HG03378 (cell line): ENCODE data around the gene MICA.
"Not testable (repeated sequence)": the region's sequence is repeated elsewhere in the genome, so short reads cannot be mapped to it uniquely, and the experiment has no call there.

Experiments used
- ATAC-seq: cut with Tn5 transposase; IDR thresholded peaks from one replicate; pipeline ENCODE4 v1.9.1; 2021; ENCODE audit warnings: mild to moderate bottlenecking, moderate library complexity; ENCODE audit not compliant: unreplicated experiment

The MICA gene

DNA sequence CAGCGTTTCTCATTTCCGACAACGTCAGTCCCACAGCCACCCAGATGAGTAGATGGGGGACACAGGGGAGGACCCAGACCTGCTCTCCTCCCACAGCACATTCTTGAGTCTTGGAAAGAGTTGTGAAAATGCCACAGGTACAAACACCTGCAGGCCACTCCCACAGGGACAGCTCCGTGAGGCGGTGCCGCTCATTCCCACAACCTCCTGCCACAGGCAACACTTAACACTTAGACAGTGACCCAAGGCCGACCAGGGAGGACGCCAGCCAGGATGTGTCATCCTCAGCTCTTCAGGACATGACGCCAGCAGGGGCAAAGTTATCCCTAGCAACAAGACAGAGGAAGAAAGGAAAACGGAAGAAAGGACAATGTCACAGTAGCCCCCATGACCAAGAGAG lies 23.5 kb upstream of the MICA start:
- ATAC-seq = no peak

DNA sequence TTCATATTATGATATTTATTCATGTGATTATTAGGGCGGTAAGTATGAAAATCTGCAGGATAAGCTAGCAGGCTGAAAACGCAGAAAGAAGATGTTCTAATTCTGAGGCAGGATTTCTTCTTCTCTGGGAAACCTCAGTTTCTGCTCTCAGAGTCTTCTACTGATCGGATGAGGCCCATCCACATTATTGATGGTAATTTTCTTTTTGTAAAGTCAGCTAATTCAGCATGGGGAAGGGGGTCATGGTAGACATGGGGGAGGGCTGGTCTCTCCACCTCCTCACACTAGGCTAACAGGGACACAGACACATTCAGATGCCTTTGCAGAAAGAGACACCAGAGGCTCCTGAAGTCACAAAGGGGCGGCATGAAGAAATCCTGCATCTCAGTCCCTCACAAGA lies 21.7 kb upstream of the MICA start:
- no peak for ATAC-seq

GRCh38 chr6:31383149-31383548 lies 20.2 kb upstream of the MICA start:
- ATAC-seq = no peak

GRCh38 chr6:31385041-31385440 lies 18.4 kb upstream of the MICA start:
- ATAC-seq = no peak

- ATAC-seq = no peak
Observed at GRCh38 chr6:31386099-31386498, 17.3 kb upstream of the MICA start.

DNA sequence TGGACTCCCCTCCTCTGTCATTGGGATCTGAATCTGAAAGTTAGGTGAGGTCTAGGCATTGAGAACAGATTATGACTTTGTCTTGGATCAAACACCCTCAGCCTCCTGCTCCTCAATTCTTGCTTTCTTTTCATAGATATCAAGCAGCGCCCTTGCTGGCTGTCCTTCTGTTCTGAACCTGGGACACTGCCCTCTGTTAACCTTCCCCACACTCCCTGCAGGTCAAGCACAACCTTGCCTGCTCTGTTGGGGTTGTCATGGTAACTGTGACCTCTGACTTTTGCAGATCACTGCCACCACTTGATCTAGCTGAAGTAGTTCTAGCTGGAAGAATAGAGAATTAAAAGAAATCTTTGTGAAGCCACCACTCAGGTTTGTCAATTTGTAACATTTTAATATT lies 16.4 kb upstream of the MICA start:
- ATAC-seq = no peak

- ATAC-seq = not testable (repeated sequence)
Observed at GRCh38 chr6:31388916-31389801, 14.2 kb upstream of the MICA start.

- ATAC-seq = not testable (repeated sequence)
Observed at GRCh38 chr6:31389802-31390132, 13.6 kb upstream of the MICA start.

- ATAC-seq = no peak
Observed at GRCh38 chr6:31393932-31394331, 9.5 kb upstream of the MICA start.

DNA sequence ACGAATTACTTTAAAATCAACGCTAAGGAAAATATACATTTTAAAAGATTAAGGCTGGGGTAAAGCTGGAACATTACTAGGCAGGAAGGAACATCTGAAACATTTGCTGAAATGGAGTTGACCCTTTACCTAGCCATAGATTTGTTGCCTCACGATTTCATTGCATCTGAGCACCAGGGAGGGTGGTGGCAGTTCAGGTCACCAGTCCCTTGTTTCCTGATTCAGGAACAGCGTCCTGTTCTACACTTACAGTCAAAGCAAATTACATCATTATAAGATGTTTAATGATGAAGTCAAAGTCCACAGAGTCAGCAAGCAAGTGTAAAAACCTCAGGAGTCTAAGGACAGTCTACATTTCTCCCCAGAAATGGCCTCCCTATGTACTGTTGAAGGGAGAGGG lies 9.0 kb upstream of the MICA start:
- ATAC-seq = no peak

- no peak for ATAC-seq
Observed at GRCh38 chr6:31395832-31396231, 7.6 kb upstream of the MICA start.

DNA sequence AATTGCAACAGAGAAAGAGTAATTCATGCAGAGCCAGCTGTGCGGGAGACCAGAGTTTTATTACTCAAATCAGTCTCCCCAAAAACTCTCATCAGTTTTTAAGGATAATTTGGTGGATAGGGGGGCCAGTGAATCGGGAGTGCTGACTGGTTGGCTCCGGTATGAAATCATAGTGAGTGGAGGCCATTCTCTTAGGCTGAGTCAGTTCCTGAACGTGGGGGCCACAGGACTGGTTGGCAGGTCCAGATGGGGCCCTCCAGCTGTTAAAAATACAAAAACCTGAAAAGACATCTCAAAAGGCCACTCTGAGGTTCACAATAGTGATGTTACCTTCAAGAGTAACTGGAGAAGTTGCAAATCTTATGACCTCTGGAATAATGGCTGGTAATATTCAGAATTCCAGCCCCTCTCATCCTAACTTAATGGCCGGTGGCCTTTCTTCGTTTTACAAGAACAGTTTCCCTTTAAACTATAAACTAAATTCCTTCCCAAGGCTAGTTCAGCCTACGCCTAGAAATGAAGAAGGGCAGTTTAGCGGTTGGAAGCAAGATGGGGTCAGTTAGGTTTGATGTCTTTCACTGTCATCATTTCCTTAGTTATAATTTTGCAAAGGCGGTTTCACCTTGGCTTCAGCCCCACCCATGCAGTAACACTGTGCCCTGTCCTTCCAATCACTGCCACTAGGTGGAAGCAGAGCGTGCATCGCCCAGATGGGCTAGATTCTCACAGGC lies 6.8 kb upstream of the MICA start:
- ATAC-seq = no peak

DNA sequence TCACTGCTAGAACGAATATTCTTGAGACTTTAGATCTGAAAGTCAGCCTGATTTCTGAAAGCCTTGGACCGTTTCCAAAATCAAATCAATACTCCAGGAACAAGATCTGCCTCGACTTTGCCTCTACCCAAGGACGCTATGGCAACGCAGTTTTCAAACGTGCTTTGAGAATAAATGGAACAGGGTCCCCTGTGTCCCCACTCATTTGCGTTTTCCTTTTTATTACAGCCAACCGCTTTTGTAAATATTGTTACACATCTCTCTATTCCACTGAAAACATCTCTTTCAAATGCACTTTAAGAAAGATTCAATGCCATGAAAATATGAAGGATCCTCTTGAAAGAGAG lies 6.3 kb upstream of the MICA start:
- ATAC-seq = not testable (repeated sequence)

- no peak for ATAC-seq
Observed at GRCh38 chr6:31397901-31398525, 5.4 kb upstream of the MICA start.

GRCh38 chr6:31399589-31400466 lies 3.6 kb upstream of the MICA start:
- no peak for ATAC-seq

- ATAC-seq = no peak
Observed at GRCh38 chr6:31400467-31401289, 2.7 kb upstream of the MICA start.

DNA sequence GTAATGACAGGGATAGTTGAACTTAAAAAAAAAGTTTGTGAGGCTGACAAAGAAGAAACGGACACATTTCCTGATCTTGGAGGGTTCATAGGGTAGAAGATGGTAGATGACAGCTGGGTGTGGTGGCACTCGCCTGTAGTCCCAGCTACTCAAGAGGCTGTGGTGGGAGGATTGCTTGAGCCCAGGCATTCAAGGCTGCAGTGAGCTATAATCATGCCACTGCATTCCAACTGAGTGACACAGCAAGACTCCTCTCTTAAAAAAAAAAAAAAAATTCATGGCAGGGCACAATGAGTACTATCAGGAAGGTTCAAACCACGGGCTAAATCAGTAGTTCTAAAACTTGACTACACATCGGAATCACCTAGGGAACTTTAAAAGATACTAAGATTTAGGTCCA lies 2.0 kb upstream of the MICA start:
- no peak for ATAC-seq

GRCh38 chr6:31402324-31403282 lies 792 bp upstream of the MICA start:
- no peak for ATAC-seq

DNA sequence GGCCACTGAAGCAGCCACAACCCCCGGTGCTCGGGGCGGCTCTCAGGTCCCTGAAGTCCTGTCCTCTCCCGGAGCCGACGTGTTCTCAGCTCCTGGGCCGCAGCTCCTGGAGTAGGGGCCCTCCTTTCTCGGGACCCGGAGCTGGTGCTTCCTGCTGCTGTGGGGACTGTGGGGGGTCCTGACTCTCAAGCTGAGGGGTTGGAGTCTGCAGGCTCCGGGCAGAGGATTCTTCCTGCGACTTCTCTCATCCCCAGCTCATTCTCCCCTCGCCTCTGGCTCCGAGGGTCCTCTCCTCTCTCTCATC lies 618 bp downstream of the MICA start:
- ATAC-seq = not testable (repeated sequence)
